NCI-H526 treated with DMSO at 0.1 percent for 48 hours (cell line): ENCODE data around the gene SLC35E1.

Experiments used
- DNase-seq: peaks from one replicate; lab custom pipeline; 2025; lab: John Stamatoyannopoulos, UW

SLC35E1 gene

GRCh38 chr19:16596399-16596798 is 24.2 kb upstream of the SLC35E1 start:
- no peak for DNase-seq

GRCh38 chr19:16595097-16595496 is 22.9 kb upstream of the SLC35E1 start:
- DNase-seq: no peak

GRCh38 chr19:16594681-16595091 is 22.5 kb upstream of the SLC35E1 start:
- DNase-seq: no peak

GRCh38 chr19:16594131-16594586 is 21.9 kb upstream of the SLC35E1 start:
- no peak for DNase-seq

GRCh38 chr19:16593181-16593580 is 21.0 kb upstream of the SLC35E1 start:
- DNase-seq: no peak

GRCh38 chr19:16591803-16592556 is 19.8 kb upstream of the SLC35E1 start:
- no peak for DNase-seq

GRCh38 chr19:16590876-16591802 is 18.9 kb upstream of the SLC35E1 start:
- DNase-seq: no peak

GRCh38 chr19:16589917-16590316 is 17.7 kb upstream of the SLC35E1 start:
- DNase-seq: no peak

GRCh38 chr19:16588824-16589577 is 16.8 kb upstream of the SLC35E1 start:
- DNase-seq: no peak

- DNase-seq: no peak
Measured at GRCh38 chr19:16587833-16588823, 15.9 kb upstream of the SLC35E1 start.

- DNase-seq: no peak
Measured at GRCh38 chr19:16586991-16587832, 15.0 kb upstream of the SLC35E1 start.

GRCh38 chr19:16586477-16586871 is 14.3 kb upstream of the SLC35E1 start:
- DNase-seq: no peak

GRCh38 chr19:16585808-16586476 is 13.7 kb upstream of the SLC35E1 start:
- DNase-seq: no peak

GRCh38 chr19:16585094-16585801 is 13.0 kb upstream of the SLC35E1 start:
- no peak for DNase-seq

GRCh38 chr19:16584248-16585093 is 12.3 kb upstream of the SLC35E1 start:
- no peak for DNase-seq

GRCh38 chr19:16582486-16583261 is 10.5 kb upstream of the SLC35E1 start:
- DNase-seq: no peak

GRCh38 chr19:16581971-16582343 is 9.7 kb upstream of the SLC35E1 start:
- no peak for DNase-seq
